ENCODE measurements around the gene SIRPA. TPM values are rescaled to one million over a fixed set of nuclear protein-coding genes. Genes with fewer than 3 reads are reported as not detected.

The SIRPA gene
- total RNA-seq, 1 experiment from 2014 or later, result 6.0 TPM

- H2BK5ac ChIP-seq (ENCODE audit: insufficient read length, low read length), result no peak overlapping the region
- no peaks in the 10 kb centered on the region for H3K36me3 Mint-ChIP-seq (ENCODE audit: insufficient read depth in 1 of 3, low read depth in 3 of 3)
- no peak overlapping the region for H3K56ac ChIP-seq (ENCODE audit: insufficient read length, low read depth, low read length)
- peaks cover 17% of the 10 kb centered on the region for H3K27me3 ChIP-seq (ENCODE audit: insufficient read depth, low read length)
- peaks cover 48% of the 10 kb centered on the region for H3K27me3 Mint-ChIP-seq (ENCODE audit: low read depth)
- H3K79me1 ChIP-seq (ENCODE audit: insufficient read depth, low read depth, low read length, poor library complexity, severe bottlenecking), result no peaks in the 10 kb centered on the region
- no peak overlapping the region for H2BK120ac ChIP-seq (ENCODE audit: low read depth, low read length, poor library complexity, severe bottlenecking)
- H2BK12ac ChIP-seq (ENCODE audit: insufficient read length, low read depth, low read length), result no peak overlapping the region
- H4K91ac ChIP-seq (ENCODE audit: insufficient read length, low read depth, low read length), result no peak overlapping the region
- H2BK20ac ChIP-seq (ENCODE audit: low read depth, low read length, poor library complexity, severe bottlenecking), result no peak overlapping the region
- no peaks in the 10 kb centered on the region for H3K79me2 ChIP-seq (ENCODE audit: insufficient read depth, low read length)
- H2BK15ac ChIP-seq (ENCODE audit: low read depth, low read length), result no peak overlapping the region
- H3K9me3 ChIP-seq (ENCODE audit: control insufficient read depth, low read depth, low read length), result no peaks in the 10 kb centered on the region
- no peak overlapping the region for H2AK5ac ChIP-seq (ENCODE audit: insufficient read length, low read length)
- H3K4me1 Mint-ChIP-seq, result peaks cover 31 to 58% of the 10 kb centered on the region in 2 experiments
- H3K4me2 ChIP-seq (ENCODE audit: insufficient read depth, insufficient read length, low read length), result no peak overlapping the region
- H3K27ac ChIP-seq (ENCODE audit: insufficient read length, low read depth, low read length), result no peak overlapping the region
- no peak overlapping the region for H3K23ac ChIP-seq (ENCODE audit: insufficient read length, low read depth, low read length)
- H3K9ac ChIP-seq (ENCODE audit: extremely low read depth, insufficient read length, low read length), result no peak overlapping the region
- no peaks in the 10 kb centered on the region for H3K9me3 Mint-ChIP-seq
- no peak overlapping the region for H4K5ac ChIP-seq (ENCODE audit: insufficient read length, low read depth, low read length)
- no peak overlapping the region for H3T11ph ChIP-seq (ENCODE audit: low read length)
- DNase-seq, result no peak
- H3K27ac Mint-ChIP-seq, result no peak overlapping the region
- H3K4me3 Mint-ChIP-seq, result no peak overlapping the region
- WGBS (ENCODE audit: extremely low coverage, insufficient read length, low lambda C conversion rate), result no CpG with 5 or more reads among the region's 1 CpG
- H3K18ac ChIP-seq (ENCODE audit: insufficient read length, low read depth, low read length), result no peak overlapping the region
- H3K23me2 ChIP-seq (ENCODE audit: insufficient read length, low read depth, low read length, poor library complexity, severe bottlenecking), result peaks cover 9% of the 10 kb centered on the region
- TF ChIP-seq CTCF (conservative IDR thresholded peaks at IDR 0.05), result no peak
- H4K20me1 ChIP-seq (ENCODE audit: control insufficient read depth, insufficient read depth, insufficient read length), result no peaks in the 10 kb centered on the region
- no peak overlapping the region; the same call in 1 of the 2 replicates for H3K14ac ChIP-seq (ENCODE audit: insufficient read depth, low read length)
- H3K4ac ChIP-seq (ENCODE audit: low read depth, low read length), result no peak overlapping the region
- no peak overlapping the region for H4K8ac ChIP-seq (replicated peaks; ENCODE audit: insufficient read length, low read depth, low read length)
- H3K4me1 ChIP-seq (ENCODE audit: insufficient read depth, low read length), result no peaks in the 10 kb centered on the region; the same call in 1 of the 2 replicates
- H2AFZ ChIP-seq (ENCODE audit: low read length), result no peak overlapping the region
Measured at GRCh38 chr20:1892119-1892385, 3.2 kb upstream of the SIRPA start.

Measured in H9 (cell line).